Body of pancreas (tissue), 4 donors: Measurements from ENCODE around the gene JPH2. TPM values are rescaled to one million over a fixed set of nuclear protein-coding genes. Genes with fewer than 3 reads are reported as not detected.
A peak's percentile ranks its signal among the peaks of the same experiment; 100 is the strongest.
"Not testable (repeated sequence)": the region's sequence is repeated elsewhere in the genome, so short reads cannot be mapped to it uniquely, and the experiment has no call there.

Experiments used
- ATAC-seq: fragments of 150-250 bp; one replicate; pipeline ENCODE4 v1.9.1; 2016
- DNase-seq, 4 donors: peaks; one replicate each; pipeline ENCODE4 v3.0.0-alpha.2; 2019
- H3K27ac ChIP-seq, 4 donors: fragments of 200-600 bp; sonication (generic); 1 replicate in 3 of 4; 2 replicates in 1 of 4; pipeline versions ENCODE4 v1.5.1 to v1.6.1; 2016 to 2019; ENCODE audit warnings: mild to moderate bottlenecking in 1 of 4, mixed read lengths in 1 of 4, moderate library complexity in 1 of 4
- H3K27me3 ChIP-seq, 2 donors: fragments of 200-600 bp; sonication (generic); one replicate each; pipeline ENCODE4 v1.6.0; 2016; ENCODE audit warnings: mild to moderate bottlenecking in 1 of 2
- H3K36me3 ChIP-seq, 2 donors: fragments of 200-600 bp; sonication (generic); replicated peaks in 1 of 2; 2 replicates each; pipeline ENCODE4 v1.5.1; 2016; ENCODE audit warnings: low read depth in 2 of 2; ENCODE audit not compliant: insufficient read depth in 1 of 2
- H3K4me1 ChIP-seq: fragments of 200-600 bp; sonication (generic); one replicate; pipeline ENCODE4 v1.6.0; 2016
- H3K4me3 ChIP-seq, 2 donors: fragments of 200-600 bp; sonication (generic); 1 replicate in 1 of 2; 2 replicates in 1 of 2; pipeline ENCODE4 v1.5.1; 2016 to 2019
- H3K9me3 ChIP-seq, 3 donors: fragments of 200-600 bp; sonication (generic); 1 replicate in 2 of 3; 2 replicates in 1 of 3; pipeline ENCODE4 v1.5.1; 2016
- CTCF ChIP-seq, 7 experiments: fragments of 450-650 bp in 4 of 7; fragments of 200-600 bp in 3 of 7; sonication (generic) in 3 of 7; IDR thresholded peaks; one replicate each; pipeline ENCODE4 v1.5.1; 2016 to 2019; ENCODE audit warnings: antibody characterized with exemption in 7 of 7
- POLR2A ChIP-seq, 3 donors: fragments of 450-650 bp; IDR thresholded peaks; one replicate each; pipeline ENCODE4 v1.6.1; 2016; ENCODE audit warnings: antibody characterized with exemption in 3 of 3, mild to moderate bottlenecking in 2 of 3
- WGBS, 2 donors: methylation state at CpG; one replicate each; pipeline ENCODE4 v1.1.5; 2017; 5-methylcytosine and 5-hydroxymethylcytosine counted together
- intact Hi-C: fragments of 100-400 bp; cut with DNase I; formaldehyde crosslinking; loops from one replicate; pipeline ENCODE4 v1.15.1; 2023
- total RNA-seq, 2 donors: library from RNA; depleted of rRNA; stranded (reverse); fragments of >200 nt; gene quantifications; one replicate each; pipeline ENCODE4 v1.1.0, GENCODE V29; 2016

The JPH2 gene
- total RNA-seq, 2 donors from 2014 or later, result 1.6 to 2.1 TPM

- WGBS, 2 donors, result 59 to 62% methylated on average over 2 of the region's 2 CpGs
- no peaks in the 10 kb centered on the region for H3K9me3 ChIP-seq
- H3K27me3 ChIP-seq, result no peaks in the 10 kb centered on the region
- peaks cover 5 to 10% of the 10 kb centered on the region in 2 donors for H3K36me3 ChIP-seq
- H3K4me3 ChIP-seq, result no peak overlapping the region
- TF ChIP-seq POLR2A (IDR thresholded peaks at IDR 0.05) (no peak), CTCF (IDR thresholded peaks at IDR 0.05) (no peak)
- intact Hi-C loops, result no loop called here
- no peaks in the 10 kb centered on the region for H3K4me1 ChIP-seq
- DNase-seq, result no peak
- no peak for ATAC-seq
- H3K27ac ChIP-seq, result no peak overlapping the region
These were observed 6.8 kb upstream of the JPH2 start for GRCh38 chr20:44193801-44194200.

- WGBS, 2 donors, result 84 to 86% methylated on average over 5 of the region's 5 CpGs
- H3K27ac ChIP-seq, ATAC-seq, H3K4me3 ChIP-seq, intact Hi-C loops, H3K9me3 ChIP-seq, H3K36me3 ChIP-seq, DNase-seq, H3K27me3 ChIP-seq: not testable (repeated sequence)
- peaks cover 16% of the 10 kb centered on the region for H3K4me1 ChIP-seq
These were observed 4.7 kb upstream of the JPH2 start for GRCh38 chr20:44191640-44192039.

- peak; percentile 63 to 83 (median 76) for TF ChIP-seq CTCF (IDR thresholded peaks at IDR 0.05)
- peak; percentile 47 to 61 (median 56) for DNase-seq
- H3K4me3 ChIP-seq, H3K27me3 ChIP-seq, H3K36me3 ChIP-seq, H3K27ac ChIP-seq, H3K9me3 ChIP-seq, intact Hi-C loops: not testable (repeated sequence)
- WGBS, 2 donors, result 16 to 20% methylated on average over 15 of the region's 15 CpGs
- H3K4me1 ChIP-seq, result peaks cover 20% of the 10 kb centered on the region
- ATAC-seq, result peak; percentile 60
These were observed 3.3 kb upstream of the JPH2 start for GRCh38 chr20:44190197-44190852.

- Histone ChIP-seq H3K4me3 (no peak overlapping the region), H3K27me3 (no peaks in the 10 kb centered on the region), H3K4me1 (peaks cover 20% of the 10 kb centered on the region), H3K27ac (no peak overlapping the region), H3K36me3 (no peaks in the 10 kb centered on the region), H3K9me3 (no peaks in the 10 kb centered on the region)
- ATAC-seq (no peak), DNase-seq (no peak)
- WGBS, 2 donors, result 52 to 67% methylated on average over 6 of the region's 6 CpGs
- intact Hi-C loops, result loop anchor here (5.0 kb wide), 1 partner anchor 71 kb away; no protein-coding TSS in a partner anchor
- TF ChIP-seq POLR2A (IDR thresholded peaks at IDR 0.05) (no peak), CTCF (IDR thresholded peaks at IDR 0.05) (no peak)
These were observed 1.8 kb upstream of the JPH2 start for GRCh38 chr20:44188752-44189151.

- intact Hi-C loops, result loop anchor here (5.0 kb wide), 1 partner anchor 71 kb away; no protein-coding TSS in a partner anchor
- Histone ChIP-seq H3K27ac (peak overlapping the region in 2 of 4 donors; percentile 6 to 11), H3K9me3 (no peaks in the 10 kb centered on the region), H3K27me3 (no peaks in the 10 kb centered on the region), H3K36me3 (no peaks in the 10 kb centered on the region), H3K4me3 (no peak overlapping the region), H3K4me1 (peaks cover 20% of the 10 kb centered on the region)
- no peak for TF ChIP-seq POLR2A (IDR thresholded peaks at IDR 0.05)
- no peak for TF ChIP-seq CTCF (IDR thresholded peaks at IDR 0.05)
- peak in 1 of 4 donors; percentile 18 for DNase-seq
- WGBS, 2 donors, result 41 to 57% methylated on average over 5 to 8 of the region's 8 CpGs
- ATAC-seq, result peak; percentile 13
These were observed 1.1 kb upstream of the JPH2 start for GRCh38 chr20:44187772-44188709.
